Progenitor cell of endocrine pancreas (in vitro differentiated cells): ENCODE results near the gene ZDHHC24. TPM values are rescaled to one million over a fixed set of nuclear protein-coding genes. Genes with fewer than 3 reads are reported as not detected.

Source experiments
- DNase-seq: peaks from one replicate; pipeline ENCODE4 v3.0.0; 2021; ENCODE audit warnings: low spot score; ENCODE audit not compliant: unreplicated experiment
- H3K27ac Mint-ChIP-seq: 2 replicates; pipeline ENCODE4 v1.8.0; 2021; ENCODE audit warnings: mild to moderate bottlenecking, moderate library complexity, mixed read lengths
- H3K27me3 Mint-ChIP-seq: 2 replicates; pipeline ENCODE4 v1.8.0; 2021; ENCODE audit warnings: mixed read lengths
- H3K36me3 Mint-ChIP-seq: 2 replicates; pipeline ENCODE4 v1.8.0; 2022; ENCODE audit warnings: mixed read lengths; ENCODE audit not compliant: insufficient read depth
- H3K4me1 Mint-ChIP-seq: 2 replicates; pipeline ENCODE4 v1.8.0; 2021; ENCODE audit warnings: low read depth, mixed read lengths
- H3K4me3 Mint-ChIP-seq: 2 replicates; pipeline ENCODE4 v1.8.0; 2021; ENCODE audit warnings: low read depth, mild to moderate bottlenecking, moderate library complexity, mixed read lengths
- H3K9me3 Mint-ChIP-seq: 2 replicates; pipeline ENCODE4 v1.8.0; 2021; ENCODE audit warnings: low read depth, mixed read lengths
- total RNA-seq: library from RNA; stranded (reverse); gene quantifications from 2 replicates; pipeline ENCODE4 v1.2.1, GENCODE V29; 2021
- TF ChIP-seq, protein P1 (sequence below): fragments of 200-600 bp; sonication (generic); IDR thresholded peaks from one replicate; pipeline ENCODE4 v1.5.0; 2021; ENCODE audit warnings: antibody characterized with exemption, mild to moderate bottlenecking; ENCODE audit not compliant: unreplicated experiment

The ZDHHC24 gene
- total RNA-seq, 1 donor from 2014 or later = 9.7 TPM

DNA sequence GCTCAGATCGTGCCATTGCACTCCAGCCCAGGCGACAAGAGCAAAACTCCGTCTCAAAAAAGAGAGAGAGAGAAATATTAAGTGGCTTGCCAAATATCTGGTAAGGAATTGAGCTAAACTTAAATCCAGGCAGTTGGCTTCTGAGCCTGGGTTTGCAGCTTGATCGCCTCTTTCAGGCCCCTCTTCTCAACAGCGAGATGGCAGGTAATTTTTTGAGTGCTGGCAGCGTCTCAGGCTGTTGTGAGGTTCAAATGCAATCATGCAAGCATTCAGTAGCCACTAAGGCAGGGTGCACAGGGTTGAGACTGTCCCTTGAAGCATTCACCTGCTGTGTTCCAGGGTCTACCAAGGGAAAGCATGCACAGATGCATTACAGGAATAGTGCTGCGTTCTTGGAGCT is 23.2 kb upstream of the ZDHHC24 start:
- H3K36me3 Mint-ChIP-seq = no peaks in the 10 kb centered on the region
- H3K27me3 Mint-ChIP-seq = no peaks in the 10 kb centered on the region
- no peak for DNase-seq
- H3K27ac Mint-ChIP-seq = no peak overlapping the region
- H3K4me3 Mint-ChIP-seq = no peak overlapping the region
- TF ChIP-seq, protein P1, sequence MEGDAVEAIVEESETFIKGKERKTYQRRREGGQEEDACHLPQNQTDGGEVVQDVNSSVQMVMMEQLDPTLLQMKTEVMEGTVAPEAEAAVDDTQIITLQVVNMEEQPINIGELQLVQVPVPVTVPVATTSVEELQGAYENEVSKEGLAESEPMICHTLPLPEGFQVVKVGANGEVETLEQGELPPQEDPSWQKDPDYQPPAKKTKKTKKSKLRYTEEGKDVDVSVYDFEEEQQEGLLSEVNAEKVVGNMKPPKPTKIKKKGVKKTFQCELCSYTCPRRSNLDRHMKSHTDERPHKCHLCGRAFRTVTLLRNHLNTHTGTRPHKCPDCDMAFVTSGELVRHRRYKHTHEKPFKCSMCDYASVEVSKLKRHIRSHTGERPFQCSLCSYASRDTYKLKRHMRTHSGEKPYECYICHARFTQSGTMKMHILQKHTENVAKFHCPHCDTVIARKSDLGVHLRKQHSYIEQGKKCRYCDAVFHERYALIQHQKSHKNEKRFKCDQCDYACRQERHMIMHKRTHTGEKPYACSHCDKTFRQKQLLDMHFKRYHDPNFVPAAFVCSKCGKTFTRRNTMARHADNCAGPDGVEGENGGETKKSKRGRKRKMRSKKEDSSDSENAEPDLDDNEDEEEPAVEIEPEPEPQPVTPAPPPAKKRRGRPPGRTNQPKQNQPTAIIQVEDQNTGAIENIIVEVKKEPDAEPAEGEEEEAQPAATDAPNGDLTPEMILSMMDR = no peak
- no peaks in the 10 kb centered on the region for H3K4me1 Mint-ChIP-seq
- no peaks in the 10 kb centered on the region for H3K9me3 Mint-ChIP-seq

DNA sequence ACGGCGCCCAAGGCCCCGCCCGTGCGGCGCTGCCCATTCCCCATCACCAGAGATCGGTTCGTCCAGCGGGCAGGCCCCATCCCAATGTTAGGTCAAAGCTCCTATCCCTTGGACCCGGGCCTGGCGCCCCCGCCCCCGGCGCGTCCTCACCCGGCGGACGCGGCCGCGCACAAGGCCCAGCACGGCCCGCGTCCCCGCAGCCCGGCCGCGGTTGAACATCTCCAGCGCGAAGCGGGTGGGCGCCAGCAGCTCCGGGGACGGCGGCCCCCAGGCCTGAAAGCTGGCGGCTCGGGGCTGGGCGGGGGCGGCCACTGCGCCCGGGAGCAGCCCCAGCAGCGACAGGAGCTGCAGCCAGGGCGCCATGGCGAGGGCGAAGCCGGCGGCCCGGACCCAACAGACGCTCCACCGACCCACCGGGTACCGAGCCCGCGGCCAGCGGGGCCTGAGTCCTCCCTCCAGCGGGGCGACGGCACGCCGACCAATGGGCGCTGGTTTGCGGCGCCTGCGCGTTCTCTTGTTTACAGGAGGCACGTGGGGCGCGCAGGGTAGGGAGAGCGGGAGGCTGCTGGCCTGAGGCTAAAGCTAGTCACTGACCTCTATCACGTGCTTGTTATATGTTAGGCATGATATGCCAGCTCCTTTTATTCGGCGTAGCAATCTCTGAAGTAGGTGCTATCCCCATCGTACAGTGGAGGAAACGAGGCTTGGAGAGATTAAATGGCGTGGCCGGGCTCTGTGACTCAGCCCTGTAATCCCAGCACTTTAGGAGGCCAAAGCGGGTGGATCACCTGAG is 22.5 kb upstream of the ZDHHC24 start, which contains the start of gene CTSF:
Gene CTSF, minus strand, starts transcription at position 483 of the 793 bp plus-strand sequence. Its CDS starts 120 bp downstream, at position 363.
- no peaks in the 10 kb centered on the region for H3K9me3 Mint-ChIP-seq
- TF ChIP-seq, protein P1 = no peak
- H3K4me3 Mint-ChIP-seq = no peak within 1 kb of the TSS
- H3K4me1 Mint-ChIP-seq = no peaks in the 10 kb centered on the region
- H3K27ac Mint-ChIP-seq = no peak within 1 kb of the TSS
- DNase-seq = no peak
- H3K36me3 Mint-ChIP-seq = no peaks in the 10 kb centered on the region
- H3K27me3 Mint-ChIP-seq = no peaks in the 10 kb centered on the region

DNA sequence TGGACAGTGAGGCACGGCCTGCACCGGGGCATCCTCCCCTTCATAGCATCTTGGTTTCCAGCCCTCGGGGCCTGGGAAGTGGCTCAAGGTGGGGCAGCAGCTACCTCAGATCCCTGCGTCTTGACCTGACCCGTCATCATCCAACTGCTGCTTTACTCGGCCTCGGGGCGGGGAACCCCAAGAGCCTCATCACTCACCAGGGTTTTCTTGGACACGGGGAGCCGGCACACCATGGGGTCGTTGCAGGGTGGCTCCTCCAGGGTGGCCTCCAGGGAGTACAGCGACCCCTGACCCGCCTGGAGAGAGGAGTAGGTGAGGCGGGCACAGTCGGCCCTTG is 21.9 kb upstream of the ZDHHC24 start:
- Mint-ChIP-seq H3K4me1 (no peaks in the 10 kb centered on the region), H3K4me3 (no peak overlapping the region), H3K27ac (no peak overlapping the region), H3K27me3 (no peaks in the 10 kb centered on the region), H3K36me3 (no peaks in the 10 kb centered on the region), H3K9me3 (no peaks in the 10 kb centered on the region)
- TF ChIP-seq, protein P1 = no peak
- no peak for DNase-seq

DNA sequence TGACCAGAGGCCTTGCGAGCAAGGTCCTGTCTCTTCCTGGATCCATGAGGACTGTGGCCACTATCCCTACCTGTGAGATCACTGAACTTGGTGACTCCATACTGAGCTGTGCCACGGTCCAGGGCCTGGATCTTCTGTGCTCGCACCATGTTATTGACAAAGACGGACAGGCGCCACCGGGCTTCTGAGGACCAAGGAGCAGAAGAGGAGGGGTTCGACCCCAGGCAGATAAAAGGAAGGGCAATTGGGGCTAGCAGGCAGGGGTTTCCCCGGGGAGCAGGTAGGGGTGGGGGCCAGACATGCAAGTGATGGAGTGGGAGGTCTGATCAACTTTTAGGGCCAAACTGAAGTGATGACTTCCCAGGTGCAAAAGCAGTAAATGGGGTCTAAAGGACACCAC is 20.4 kb upstream of the ZDHHC24 start:
- DNase-seq = no peak
- Mint-ChIP-seq H3K9me3 (no peaks in the 10 kb centered on the region), H3K4me3 (no peak overlapping the region), H3K4me1 (no peaks in the 10 kb centered on the region), H3K36me3 (no peaks in the 10 kb centered on the region), H3K27ac (no peak overlapping the region), H3K27me3 (no peaks in the 10 kb centered on the region)
- TF ChIP-seq, protein P1 = no peak

DNA sequence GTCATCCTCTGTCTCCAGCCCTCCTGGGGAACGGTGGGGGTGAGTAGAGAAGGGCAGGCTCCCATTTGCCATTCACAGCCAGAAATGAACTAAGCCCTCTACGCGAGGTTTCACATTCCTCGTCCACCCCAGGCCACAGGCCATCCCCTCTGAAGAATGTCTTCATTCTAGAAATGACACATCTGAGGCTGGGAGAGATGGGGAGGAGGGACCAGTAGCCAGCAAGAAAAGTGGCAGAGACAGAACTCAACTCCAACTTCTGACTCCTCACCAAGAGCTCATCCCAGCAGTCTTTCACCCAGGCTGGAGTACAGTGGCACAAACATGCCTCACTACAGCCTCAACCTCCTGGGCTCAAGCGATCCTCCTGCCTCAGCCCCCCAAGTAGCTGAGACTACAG is 19.1 kb upstream of the ZDHHC24 start:
- Mint-ChIP-seq H3K36me3 (no peaks in the 10 kb centered on the region), H3K4me3 (no peak overlapping the region), H3K27ac (no peak overlapping the region), H3K4me1 (no peaks in the 10 kb centered on the region), H3K9me3 (no peaks in the 10 kb centered on the region), H3K27me3 (no peaks in the 10 kb centered on the region)
- no peak for DNase-seq
- TF ChIP-seq, protein P1 = no peak
